SK-N-SH treated with all-trans-retinoic acid at 6 μM for 48 hours (cell line): Measurements from ENCODE around the gene MYOCD.

Experiments
- ARNTL ChIP-seq: fragments of 450-650 bp; formaldehyde crosslinking; IDR thresholded peaks from 2 replicates; pipeline ENCODE4 v1.5.0; 2020; ENCODE audit warnings: low read depth, mild to moderate bottlenecking, moderate library complexity, borderline replicate concordance
- ESRRG ChIP-seq: fragments of 250-450 bp; sonication (Bioruptor Pico); IDR thresholded peaks from 2 replicates; pipeline ENCODE4 v1.6.1; 2021; ENCODE audit warnings: mild to moderate bottlenecking
- ISL1 ChIP-seq: fragments of 250-450 bp; sonication (Bioruptor Pico); IDR thresholded peaks from 2 replicates; pipeline ENCODE4 v2.1.2; 2022; ENCODE audit warnings: mild to moderate bottlenecking, moderate library complexity
- ZC3H10 ChIP-seq: fragments of 250-450 bp; sonication (Bioruptor Pico); IDR thresholded peaks from 2 replicates; pipeline ENCODE4 v1.5.1; 2021; ENCODE audit warnings: mild to moderate bottlenecking, moderate library complexity
- ZFP3 ChIP-seq: fragments of 250-450 bp; sonication (Bioruptor Pico); IDR thresholded peaks from 2 replicates; pipeline ENCODE4 v1.5.0; 2020; ENCODE audit warnings: mild to moderate bottlenecking, moderate library complexity
- ZFP30 ChIP-seq: fragments of 450-650 bp; formaldehyde crosslinking; IDR thresholded peaks from 2 replicates; pipeline ENCODE4 v1.5.0; 2022; ENCODE audit warnings: mild to moderate bottlenecking, moderate library complexity
- ZNF565 ChIP-seq: fragments of 450-650 bp; formaldehyde crosslinking; conservative IDR thresholded peaks from 2 replicates; pipeline ENCODE4 v1.5.0; 2020; ENCODE audit warnings: low read depth, mild to moderate bottlenecking, moderate library complexity
- ZNF70 ChIP-seq: fragments of 450-650 bp; formaldehyde crosslinking; IDR thresholded peaks from 2 replicates; pipeline ENCODE4 v1.5.0; 2020; ENCODE audit warnings: mild to moderate bottlenecking, moderate library complexity
- TF ChIP-seq, protein P1 (sequence below): fragments of 250-450 bp; sonication (Bioruptor Pico); IDR thresholded peaks from 2 replicates; pipeline ENCODE4 v1.5.0; 2020; ENCODE audit warnings: mild to moderate bottlenecking, moderate library complexity
- TF ChIP-seq, protein P2 (sequence below): fragments of 250-450 bp; sonication (Bioruptor Pico); IDR thresholded peaks from 2 replicates; pipeline ENCODE4 v1.5.1; 2020; ENCODE audit warnings: low read depth, mild to moderate bottlenecking, moderate library complexity
- TF ChIP-seq, protein P3 (sequence below): fragments of 250-450 bp; sonication (Bioruptor Pico); IDR thresholded peaks from 2 replicates; pipeline ENCODE4 v1.8.0; 2020; ENCODE audit warnings: mild to moderate bottlenecking, moderate library complexity, borderline replicate concordance
- TF ChIP-seq, protein P4 (sequence below): fragments of 250-450 bp; sonication (Bioruptor Pico); IDR thresholded peaks from 2 replicates; pipeline ENCODE4 v1.5.1; 2021; ENCODE audit warnings: mild to moderate bottlenecking, moderate library complexity

DNA sequence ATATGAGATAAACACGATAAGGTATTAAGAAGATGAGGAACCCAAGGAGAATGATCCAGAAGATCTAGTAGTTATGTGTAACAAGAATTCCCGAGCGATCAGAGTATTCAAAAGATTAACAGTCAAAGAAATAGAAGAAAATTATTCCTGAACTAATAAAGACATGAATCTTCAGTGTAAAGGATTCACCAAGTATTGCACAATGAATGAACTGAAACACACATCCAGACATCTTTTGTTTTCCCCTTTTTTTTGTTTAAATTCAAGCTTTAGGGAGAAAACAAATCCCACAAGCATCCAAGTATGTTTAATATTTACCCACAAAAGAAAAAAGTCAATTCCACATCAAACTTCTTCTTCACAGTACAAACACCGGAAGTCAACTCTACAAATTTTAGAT, 23.7 kb upstream of the MYOCD start:
- TF ChIP-seq ZFP30 (no peak), ESRRG (CRISPR knock-in tag) (no peak), ZNF565 (CRISPR knock-in tag) (no peak), ARNTL (CRISPR knock-in tag) (no peak), ZC3H10 (CRISPR knock-in tag) (no peak), ZNF70 (no peak), ZFP3 (no peak), ISL1 (CRISPR knock-in tag) (no peak)
- TF ChIP-seq, protein P1, sequence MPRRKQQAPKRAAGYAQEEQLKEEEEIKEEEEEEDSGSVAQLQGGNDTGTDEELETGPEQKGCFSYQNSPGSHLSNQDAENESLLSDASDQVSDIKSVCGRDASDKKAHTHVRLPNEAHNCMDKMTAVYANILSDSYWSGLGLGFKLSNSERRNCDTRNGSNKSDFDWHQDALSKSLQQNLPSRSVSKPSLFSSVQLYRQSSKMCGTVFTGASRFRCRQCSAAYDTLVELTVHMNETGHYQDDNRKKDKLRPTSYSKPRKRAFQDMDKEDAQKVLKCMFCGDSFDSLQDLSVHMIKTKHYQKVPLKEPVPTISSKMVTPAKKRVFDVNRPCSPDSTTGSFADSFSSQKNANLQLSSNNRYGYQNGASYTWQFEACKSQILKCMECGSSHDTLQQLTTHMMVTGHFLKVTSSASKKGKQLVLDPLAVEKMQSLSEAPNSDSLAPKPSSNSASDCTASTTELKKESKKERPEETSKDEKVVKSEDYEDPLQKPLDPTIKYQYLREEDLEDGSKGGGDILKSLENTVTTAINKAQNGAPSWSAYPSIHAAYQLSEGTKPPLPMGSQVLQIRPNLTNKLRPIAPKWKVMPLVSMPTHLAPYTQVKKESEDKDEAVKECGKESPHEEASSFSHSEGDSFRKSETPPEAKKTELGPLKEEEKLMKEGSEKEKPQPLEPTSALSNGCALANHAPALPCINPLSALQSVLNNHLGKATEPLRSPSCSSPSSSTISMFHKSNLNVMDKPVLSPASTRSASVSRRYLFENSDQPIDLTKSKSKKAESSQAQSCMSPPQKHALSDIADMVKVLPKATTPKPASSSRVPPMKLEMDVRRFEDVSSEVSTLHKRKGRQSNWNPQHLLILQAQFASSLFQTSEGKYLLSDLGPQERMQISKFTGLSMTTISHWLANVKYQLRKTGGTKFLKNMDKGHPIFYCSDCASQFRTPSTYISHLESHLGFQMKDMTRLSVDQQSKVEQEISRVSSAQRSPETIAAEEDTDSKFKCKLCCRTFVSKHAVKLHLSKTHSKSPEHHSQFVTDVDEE: no peak
- TF ChIP-seq, protein P2, sequence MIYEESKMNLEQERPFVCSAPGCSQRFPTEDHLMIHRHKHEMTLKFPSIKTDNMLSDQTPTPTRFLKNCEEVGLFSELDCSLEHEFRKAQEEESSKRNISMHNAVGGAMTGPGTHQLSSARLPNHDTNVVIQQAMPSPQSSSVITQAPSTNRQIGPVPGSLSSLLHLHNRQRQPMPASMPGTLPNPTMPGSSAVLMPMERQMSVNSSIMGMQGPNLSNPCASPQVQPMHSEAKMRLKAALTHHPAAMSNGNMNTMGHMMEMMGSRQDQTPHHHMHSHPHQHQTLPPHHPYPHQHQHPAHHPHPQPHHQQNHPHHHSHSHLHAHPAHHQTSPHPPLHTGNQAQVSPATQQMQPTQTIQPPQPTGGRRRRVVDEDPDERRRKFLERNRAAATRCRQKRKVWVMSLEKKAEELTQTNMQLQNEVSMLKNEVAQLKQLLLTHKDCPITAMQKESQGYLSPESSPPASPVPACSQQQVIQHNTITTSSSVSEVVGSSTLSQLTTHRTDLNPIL: no peak
- TF ChIP-seq, protein P3, sequence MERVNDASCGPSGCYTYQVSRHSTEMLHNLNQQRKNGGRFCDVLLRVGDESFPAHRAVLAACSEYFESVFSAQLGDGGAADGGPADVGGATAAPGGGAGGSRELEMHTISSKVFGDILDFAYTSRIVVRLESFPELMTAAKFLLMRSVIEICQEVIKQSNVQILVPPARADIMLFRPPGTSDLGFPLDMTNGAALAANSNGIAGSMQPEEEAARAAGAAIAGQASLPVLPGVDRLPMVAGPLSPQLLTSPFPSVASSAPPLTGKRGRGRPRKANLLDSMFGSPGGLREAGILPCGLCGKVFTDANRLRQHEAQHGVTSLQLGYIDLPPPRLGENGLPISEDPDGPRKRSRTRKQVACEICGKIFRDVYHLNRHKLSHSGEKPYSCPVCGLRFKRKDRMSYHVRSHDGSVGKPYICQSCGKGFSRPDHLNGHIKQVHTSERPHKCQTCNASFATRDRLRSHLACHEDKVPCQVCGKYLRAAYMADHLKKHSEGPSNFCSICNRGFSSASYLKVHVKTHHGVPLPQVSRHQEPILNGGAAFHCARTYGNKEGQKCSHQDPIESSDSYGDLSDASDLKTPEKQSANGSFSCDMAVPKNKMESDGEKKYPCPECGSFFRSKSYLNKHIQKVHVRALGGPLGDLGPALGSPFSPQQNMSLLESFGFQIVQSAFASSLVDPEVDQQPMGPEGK: no peak
- TF ChIP-seq, protein P4, sequence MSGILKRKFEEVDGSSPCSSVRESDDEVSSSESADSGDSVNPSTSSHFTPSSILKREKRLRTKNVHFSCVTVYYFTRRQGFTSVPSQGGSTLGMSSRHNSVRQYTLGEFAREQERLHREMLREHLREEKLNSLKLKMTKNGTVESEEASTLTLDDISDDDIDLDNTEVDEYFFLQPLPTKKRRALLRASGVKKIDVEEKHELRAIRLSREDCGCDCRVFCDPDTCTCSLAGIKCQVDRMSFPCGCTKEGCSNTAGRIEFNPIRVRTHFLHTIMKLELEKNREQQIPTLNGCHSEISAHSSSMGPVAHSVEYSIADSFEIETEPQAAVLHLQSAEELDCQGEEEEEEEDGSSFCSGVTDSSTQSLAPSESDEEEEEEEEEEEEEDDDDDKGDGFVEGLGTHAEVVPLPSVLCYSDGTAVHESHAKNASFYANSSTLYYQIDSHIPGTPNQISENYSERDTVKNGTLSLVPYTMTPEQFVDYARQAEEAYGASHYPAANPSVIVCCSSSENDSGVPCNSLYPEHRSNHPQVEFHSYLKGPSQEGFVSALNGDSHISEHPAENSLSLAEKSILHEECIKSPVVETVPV (CRISPR knock-in tag): no peak
